Measurements from ENCODE around the gene RAB6C.
"Not testable (repeated sequence)": the region's sequence is repeated elsewhere in the genome, so short reads cannot be mapped to it uniquely, and the experiment has no call there.

Gene RAB6C

GRCh38 chr2:129984426-129984825 is 5.0 kb downstream of the RAB6C start:
- no peak for TF ChIP-seq EZH2phosphoT487 (conservative IDR thresholded peaks at IDR 0.05; ENCODE audit: low read length)
- TF ChIP-seq CTCF (IDR thresholded peaks at IDR 0.05; ENCODE audit: insufficient read depth, low read length, poor library complexity, severe bottlenecking) = no peak
- Histone ChIP-seq H3K27ac (ENCODE audit: low read depth, low read length) (no peak overlapping the region), H3K9me2 (replicated peaks; ENCODE audit: insufficient read depth, low read length) (no peaks in the 10 kb centered on the region), H3K9ac (ENCODE audit: low read length) (no peak overlapping the region), H4K20me1 (ENCODE audit: low read depth, low read length) (no peaks in the 10 kb centered on the region), H3K36me3 (ENCODE audit: low read length) (no peaks in the 10 kb centered on the region), H3K4me2 (ENCODE audit: low read depth, low read length, poor library complexity, severe bottlenecking) (no peak overlapping the region), H3F3A (ENCODE audit: insufficient read depth) (no peaks in the 10 kb centered on the region), H2AFZ (ENCODE audit: low read depth, low read length, severe bottlenecking) (no peak overlapping the region), H3K79me2 (ENCODE audit: insufficient read depth, low read length) (no peaks in the 10 kb centered on the region), H3K27me3 (ENCODE audit: low read length) (no peaks in the 10 kb centered on the region), H3K4me3 (ENCODE audit: insufficient read depth, low read length, poor library complexity, severe bottlenecking) (no peak overlapping the region), H3K9me3 (ENCODE audit: insufficient read depth, low read length) (no peaks in the 10 kb centered on the region)

- H3K9me3 ChIP-seq (ENCODE audit: insufficient read depth, low read length); H3K36me3 ChIP-seq (ENCODE audit: low read length); H3K4me2 ChIP-seq (ENCODE audit: low read depth, low read length, poor library complexity, severe bottlenecking); H3K27me3 ChIP-seq (ENCODE audit: low read length); H4K20me1 ChIP-seq (ENCODE audit: low read depth, low read length); H3F3A ChIP-seq (ENCODE audit: insufficient read depth); H3K4me3 ChIP-seq (ENCODE audit: insufficient read depth, low read length, poor library complexity, severe bottlenecking); H2AFZ ChIP-seq (ENCODE audit: low read depth, low read length, severe bottlenecking); H3K9me2 ChIP-seq (replicated peaks; ENCODE audit: insufficient read depth, low read length); H3K9ac ChIP-seq (ENCODE audit: low read length); H3K79me2 ChIP-seq (ENCODE audit: insufficient read depth, low read length); H3K27ac ChIP-seq (ENCODE audit: low read depth, low read length): not testable (repeated sequence)
These were observed 13.0 kb downstream of the RAB6C start for GRCh38 chr2:129992415-129993006.

- H3K9me3 ChIP-seq (ENCODE audit: insufficient read depth, low read length); H3K9me2 ChIP-seq (replicated peaks; ENCODE audit: insufficient read depth, low read length); H3K4me2 ChIP-seq (ENCODE audit: low read depth, low read length, poor library complexity, severe bottlenecking); H3F3A ChIP-seq (ENCODE audit: insufficient read depth); H3K27ac ChIP-seq (ENCODE audit: low read depth, low read length); H3K79me2 ChIP-seq (ENCODE audit: insufficient read depth, low read length); H4K20me1 ChIP-seq (ENCODE audit: low read depth, low read length); H3K36me3 ChIP-seq (ENCODE audit: low read length); H3K9ac ChIP-seq (ENCODE audit: low read length); H3K27me3 ChIP-seq (ENCODE audit: low read length); H3K4me3 ChIP-seq (ENCODE audit: insufficient read depth, low read length, poor library complexity, severe bottlenecking); H2AFZ ChIP-seq (ENCODE audit: low read depth, low read length, severe bottlenecking): not testable (repeated sequence)
These were observed 13.7 kb downstream of the RAB6C start for GRCh38 chr2:129993151-129993550.

GRCh38 chr2:129996657-129997237 is 17.3 kb downstream of the RAB6C start:
- not testable (repeated sequence) for H3K9me3 ChIP-seq (ENCODE audit: insufficient read depth, low read length); H3K27ac ChIP-seq (ENCODE audit: low read depth, low read length); H3K27me3 ChIP-seq (ENCODE audit: low read length); H3K79me2 ChIP-seq (ENCODE audit: insufficient read depth, low read length); H3K4me2 ChIP-seq (ENCODE audit: low read depth, low read length, poor library complexity, severe bottlenecking); H3K36me3 ChIP-seq (ENCODE audit: low read length); H3K9ac ChIP-seq (ENCODE audit: low read length); H4K20me1 ChIP-seq (ENCODE audit: low read depth, low read length); H3F3A ChIP-seq (ENCODE audit: insufficient read depth); H3K9me2 ChIP-seq (replicated peaks; ENCODE audit: insufficient read depth, low read length); H2AFZ ChIP-seq (ENCODE audit: low read depth, low read length, severe bottlenecking); H3K4me3 ChIP-seq (ENCODE audit: insufficient read depth, low read length, poor library complexity, severe bottlenecking)

- not testable (repeated sequence) for H3K27me3 ChIP-seq (ENCODE audit: low read length); H4K20me1 ChIP-seq (ENCODE audit: low read depth, low read length); H3K9ac ChIP-seq (ENCODE audit: low read length); H3K36me3 ChIP-seq (ENCODE audit: low read length); H3K9me3 ChIP-seq (ENCODE audit: insufficient read depth, low read length); H3K4me2 ChIP-seq (ENCODE audit: low read depth, low read length, poor library complexity, severe bottlenecking); H3K79me2 ChIP-seq (ENCODE audit: insufficient read depth, low read length); H3K27ac ChIP-seq (ENCODE audit: low read depth, low read length); H3K9me2 ChIP-seq (replicated peaks; ENCODE audit: insufficient read depth, low read length); H2AFZ ChIP-seq (ENCODE audit: low read depth, low read length, severe bottlenecking); H3F3A ChIP-seq (ENCODE audit: insufficient read depth); H3K4me3 ChIP-seq (ENCODE audit: insufficient read depth, low read length, poor library complexity, severe bottlenecking)
These were observed 19.3 kb downstream of the RAB6C start for GRCh38 chr2:129998771-129999170.

GRCh38 chr2:130005862-130006261 is 26.4 kb downstream of the RAB6C start:
- H3K27ac ChIP-seq (ENCODE audit: low read depth, low read length); H3K27me3 ChIP-seq (ENCODE audit: low read length); H3K4me3 ChIP-seq (ENCODE audit: insufficient read depth, low read length, poor library complexity, severe bottlenecking); H3K9me3 ChIP-seq (ENCODE audit: insufficient read depth, low read length); H3K79me2 ChIP-seq (ENCODE audit: insufficient read depth, low read length); H3K9ac ChIP-seq (ENCODE audit: low read length); H3K9me2 ChIP-seq (replicated peaks; ENCODE audit: insufficient read depth, low read length); H2AFZ ChIP-seq (ENCODE audit: low read depth, low read length, severe bottlenecking); H3F3A ChIP-seq (ENCODE audit: insufficient read depth); H4K20me1 ChIP-seq (ENCODE audit: low read depth, low read length); H3K4me2 ChIP-seq (ENCODE audit: low read depth, low read length, poor library complexity, severe bottlenecking); H3K36me3 ChIP-seq (ENCODE audit: low read length): not testable (repeated sequence)

- H3K4me2 ChIP-seq (ENCODE audit: low read depth, low read length, poor library complexity, severe bottlenecking); H3F3A ChIP-seq (ENCODE audit: insufficient read depth); H3K4me3 ChIP-seq (ENCODE audit: insufficient read depth, low read length, poor library complexity, severe bottlenecking); H3K27me3 ChIP-seq (ENCODE audit: low read length); H3K9me2 ChIP-seq (replicated peaks; ENCODE audit: insufficient read depth, low read length); H3K79me2 ChIP-seq (ENCODE audit: insufficient read depth, low read length); H3K36me3 ChIP-seq (ENCODE audit: low read length); H3K27ac ChIP-seq (ENCODE audit: low read depth, low read length); H3K9ac ChIP-seq (ENCODE audit: low read length); H2AFZ ChIP-seq (ENCODE audit: low read depth, low read length, severe bottlenecking); H3K9me3 ChIP-seq (ENCODE audit: insufficient read depth, low read length); H4K20me1 ChIP-seq (ENCODE audit: low read depth, low read length): not testable (repeated sequence)
These were observed 37.2 kb downstream of the RAB6C start for GRCh38 chr2:130016701-130017100.

All from SU-DHL-6 (cell line).